ENCODE results near the gene DCAF16.

The DCAF16 gene

GRCh38 chr4:17780501-17781299 is 29.9 kb downstream of the DCAF16 start:
- Histone ChIP-seq H3K27ac (no peak overlapping the region), H3K4me3 (ENCODE audit: low read depth, low read length) (peak overlapping the region; percentile 46), H3K27me3 (replicated peaks) (peaks cover 28% of the 10 kb centered on the region), H3K36me3 (replicated peaks) (no peaks in the 10 kb centered on the region)
- in situ Hi-C loops (cut with HindIII; ENCODE audit: low pct_ligation_motif_present, low sequenced_read_pairs): no loop called here
- no peak for TF ChIP-seq CTCF (IDR thresholded peaks at IDR 0.05; ENCODE audit: low read depth, low read length, missing control alignments)
- no peak for DNase-seq

GRCh38 chr4:17778431-17778830 is 32.1 kb downstream of the DCAF16 start:
- Histone ChIP-seq H3K27ac (no peak overlapping the region), H3K4me3 (ENCODE audit: low read depth, low read length) (no peak overlapping the region), H3K27me3 (replicated peaks) (peaks cover 28% of the 10 kb centered on the region), H3K36me3 (replicated peaks) (no peaks in the 10 kb centered on the region)
- in situ Hi-C loops (cut with HindIII; ENCODE audit: low pct_ligation_motif_present, low sequenced_read_pairs): no loop called here
- no peak for TF ChIP-seq CTCF (IDR thresholded peaks at IDR 0.05; ENCODE audit: low read depth, low read length, missing control alignments)
- DNase-seq: no peak

- in situ Hi-C loops (cut with HindIII; ENCODE audit: low pct_ligation_motif_present, low sequenced_read_pairs): no loop called here
- Histone ChIP-seq H3K36me3 (replicated peaks) (no peaks in the 10 kb centered on the region), H3K27ac (no peak overlapping the region), H3K4me3 (ENCODE audit: low read depth, low read length) (no peak overlapping the region), H3K27me3 (replicated peaks) (no peaks in the 10 kb centered on the region)
- no peak for DNase-seq
- TF ChIP-seq CTCF (IDR thresholded peaks at IDR 0.05; ENCODE audit: low read depth, low read length, missing control alignments): no peak
Observed at GRCh38 chr4:17773135-17773698, 37.3 kb downstream of the DCAF16 start.

GRCh38 chr4:17771284-17771908 is 39.2 kb downstream of the DCAF16 start:
- Histone ChIP-seq H3K27ac (no peak overlapping the region), H3K36me3 (replicated peaks) (no peaks in the 10 kb centered on the region), H3K27me3 (replicated peaks) (no peaks in the 10 kb centered on the region), H3K4me3 (ENCODE audit: low read depth, low read length) (no peak overlapping the region)
- DNase-seq: no peak
- TF ChIP-seq CTCF (IDR thresholded peaks at IDR 0.05; ENCODE audit: low read depth, low read length, missing control alignments): no peak
- in situ Hi-C loops (cut with HindIII; ENCODE audit: low pct_ligation_motif_present, low sequenced_read_pairs): no loop called here

GRCh38 chr4:17770845-17771244 is 39.7 kb downstream of the DCAF16 start:
- no peak overlapping the region for H3K4me3 ChIP-seq (ENCODE audit: low read depth, low read length)
- no peak overlapping the region for H3K27ac ChIP-seq
- in situ Hi-C loops (cut with HindIII; ENCODE audit: low pct_ligation_motif_present, low sequenced_read_pairs): no loop called here
- H3K27me3 ChIP-seq (replicated peaks): no peaks in the 10 kb centered on the region
- DNase-seq: no peak
- H3K36me3 ChIP-seq (replicated peaks): no peaks in the 10 kb centered on the region
- no peak for TF ChIP-seq CTCF (IDR thresholded peaks at IDR 0.05; ENCODE audit: low read depth, low read length, missing control alignments)

Data from brain microvascular endothelial cell (primary cell).